RWPE1 (cell line): ENCODE results near the gene AKIP1.
"Not testable (repeated sequence)": the region's sequence is repeated elsewhere in the genome, so short reads cannot be mapped to it uniquely, and the experiment has no call there.

Experiments used
- CTCF ChIA-PET: fragments of 350-600 bp; sonication (Branson Sonifier 250); formaldehyde crosslinking; extraction: SDS; loops from one replicate; lab custom pipeline; 2021; lab: Yijun Ruan, JAX
- POLR2A ChIA-PET: fragments of 400-600 bp; formaldehyde crosslinking; extraction: SDS; loops from one replicate; lab custom pipeline; 2020; ENCODE audit warnings: antibody characterized with exemption; ENCODE audit not compliant: low non-redundant PET; lab: Yijun Ruan, JAX
- DNase-seq: peaks from one replicate; pipeline ENCODE4 v3.0.0; 2012; ENCODE audit warnings: low spot score
- H3K27ac ChIP-seq: fragments of 450-650 bp; 2 replicates; pipeline ENCODE4 v1.5.1; 2017
- TF ChIP-seq, protein P1 (sequence below): fragments of 450-650 bp; conservative IDR thresholded peaks from 2 replicates; pipeline ENCODE4 v1.5.1; 2017; ENCODE audit warnings: low read depth, mild to moderate bottlenecking

AKIP1 gene

DNA sequence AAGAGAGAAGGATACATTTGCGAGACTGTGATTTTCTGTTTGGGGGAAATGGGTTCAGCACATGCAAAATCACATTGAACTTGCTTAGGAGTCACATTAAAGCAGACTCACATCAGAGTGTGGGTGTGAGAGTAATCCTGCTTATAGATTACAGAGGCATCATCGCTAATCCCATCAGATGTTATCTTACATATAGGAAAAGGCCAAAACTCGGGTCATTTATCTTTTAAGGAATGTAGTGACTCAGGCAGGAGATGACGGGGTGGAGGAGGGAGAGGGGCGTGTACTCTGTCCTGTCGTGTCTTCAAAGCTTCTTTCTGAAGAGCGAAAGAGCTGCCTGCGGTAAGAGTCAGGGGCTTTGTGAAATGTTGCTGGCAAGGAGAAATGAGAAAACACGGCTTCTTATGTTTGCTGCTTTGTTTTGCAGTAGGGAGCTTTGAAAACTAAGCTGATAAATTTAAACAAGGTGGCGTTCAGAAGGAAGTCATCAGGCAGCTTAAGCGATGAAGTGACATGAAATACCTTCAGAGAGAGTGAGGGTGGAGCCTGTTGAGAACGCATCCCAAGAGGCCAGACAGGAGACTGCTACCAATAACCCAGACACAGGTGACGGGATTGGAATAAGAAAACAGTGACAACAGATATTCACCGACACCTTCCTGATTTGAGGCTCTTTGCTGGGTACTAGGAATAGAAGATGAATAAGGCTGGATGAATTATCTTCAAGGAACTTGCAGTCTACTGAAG lies 23.9 kb downstream of the AKIP1 start:
- DNase-seq = peak; percentile 67
- H3K27ac ChIP-seq = no peak overlapping the region; the same call in 1 of the 2 replicates
- TF ChIP-seq, protein P1, sequence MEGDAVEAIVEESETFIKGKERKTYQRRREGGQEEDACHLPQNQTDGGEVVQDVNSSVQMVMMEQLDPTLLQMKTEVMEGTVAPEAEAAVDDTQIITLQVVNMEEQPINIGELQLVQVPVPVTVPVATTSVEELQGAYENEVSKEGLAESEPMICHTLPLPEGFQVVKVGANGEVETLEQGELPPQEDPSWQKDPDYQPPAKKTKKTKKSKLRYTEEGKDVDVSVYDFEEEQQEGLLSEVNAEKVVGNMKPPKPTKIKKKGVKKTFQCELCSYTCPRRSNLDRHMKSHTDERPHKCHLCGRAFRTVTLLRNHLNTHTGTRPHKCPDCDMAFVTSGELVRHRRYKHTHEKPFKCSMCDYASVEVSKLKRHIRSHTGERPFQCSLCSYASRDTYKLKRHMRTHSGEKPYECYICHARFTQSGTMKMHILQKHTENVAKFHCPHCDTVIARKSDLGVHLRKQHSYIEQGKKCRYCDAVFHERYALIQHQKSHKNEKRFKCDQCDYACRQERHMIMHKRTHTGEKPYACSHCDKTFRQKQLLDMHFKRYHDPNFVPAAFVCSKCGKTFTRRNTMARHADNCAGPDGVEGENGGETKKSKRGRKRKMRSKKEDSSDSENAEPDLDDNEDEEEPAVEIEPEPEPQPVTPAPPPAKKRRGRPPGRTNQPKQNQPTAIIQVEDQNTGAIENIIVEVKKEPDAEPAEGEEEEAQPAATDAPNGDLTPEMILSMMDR = no peak
- ChIA-PET CTCF (interaction anchor here (0.6 kb wide), 2 partner anchors 234 to 312 kb away, joined by 3 read pairs; no protein-coding TSS in a partner anchor), POLR2A (no interaction called here)

DNA sequence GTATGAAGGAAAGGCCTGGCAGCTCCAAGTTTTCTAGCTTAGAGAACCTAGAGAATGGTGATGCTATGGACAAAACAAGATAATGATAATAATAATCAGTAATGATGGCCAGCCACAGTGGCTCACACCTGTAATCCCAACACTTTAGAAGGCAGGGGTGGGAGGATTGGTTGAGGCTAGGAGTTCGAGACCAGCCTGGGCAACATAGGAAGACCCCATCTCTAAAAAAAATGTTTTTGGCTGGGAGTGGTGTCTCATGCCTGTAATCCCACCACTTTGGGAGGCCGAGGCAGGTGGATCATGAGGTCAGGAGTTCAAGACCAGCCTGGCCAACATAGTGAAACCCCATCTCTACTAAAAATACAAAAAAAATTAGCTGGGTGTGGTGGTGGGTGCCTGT lies 24.8 kb downstream of the AKIP1 start:
- DNase-seq, CTCF ChIA-PET, H3K27ac ChIP-seq: not testable (repeated sequence)
- POLR2A ChIA-PET = interaction anchor here (0.5 kb wide), 1 partner anchor 23 kb away, joined by 4 read pairs; no protein-coding TSS in a partner anchor

DNA sequence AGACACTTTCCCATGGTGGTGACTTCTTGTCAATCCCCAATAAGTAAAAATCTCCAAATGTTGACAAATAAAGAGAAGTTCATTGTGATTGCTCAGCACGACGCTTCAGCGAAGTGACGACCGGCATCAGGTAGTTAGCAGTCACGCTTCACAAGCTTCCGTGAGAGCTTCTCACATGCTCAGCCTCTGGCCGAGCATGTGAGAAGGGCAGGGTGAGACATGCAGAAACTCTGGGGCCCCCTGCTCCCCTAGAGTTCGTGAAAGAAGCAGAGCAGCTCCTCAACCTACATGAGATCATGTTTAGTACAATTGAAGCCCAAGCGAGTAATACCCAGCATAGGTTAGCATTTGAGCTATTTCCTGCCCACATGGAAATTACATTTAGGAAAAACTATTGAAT lies 26.2 kb downstream of the AKIP1 start:
- no peak for DNase-seq
- no peak overlapping the region for H3K27ac ChIP-seq
- TF ChIP-seq, protein P1 = no peak
- CTCF ChIA-PET = interaction anchor here (0.6 to 0.7 kb wide), 2 partner anchors 28 to 370 kb away, joined by 3 read pairs; no protein-coding TSS in a partner anchor
- POLR2A ChIA-PET = no interaction called here

DNA sequence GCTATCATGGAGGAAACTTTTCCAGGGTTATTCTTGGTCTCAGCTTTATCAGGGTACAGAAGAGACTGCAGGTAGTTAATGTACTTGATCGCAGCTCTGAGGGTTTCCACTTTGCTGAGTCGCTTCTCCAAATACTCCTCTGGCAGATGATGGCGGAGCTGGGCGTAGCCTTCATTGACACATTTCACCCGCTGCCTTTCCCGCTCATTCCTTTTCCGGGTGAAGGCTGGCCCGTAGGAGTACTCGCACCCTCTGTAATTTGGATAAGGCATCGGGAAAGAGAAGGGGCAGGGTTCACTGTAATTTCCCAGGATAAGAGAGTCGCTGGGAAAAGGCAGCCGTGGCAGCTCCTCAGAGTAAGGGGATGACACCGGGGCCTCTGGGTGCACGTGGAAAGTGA lies 26.7 kb downstream of the AKIP1 start:
- DNase-seq = no peak
- no peak overlapping the region for H3K27ac ChIP-seq
- TF ChIP-seq, protein P1 = no peak
- ChIA-PET CTCF (interaction anchor here (0.6 to 0.7 kb wide), 2 partner anchors 29 to 371 kb away, joined by 3 read pairs; no protein-coding TSS in a partner anchor), POLR2A (no interaction called here)

DNA sequence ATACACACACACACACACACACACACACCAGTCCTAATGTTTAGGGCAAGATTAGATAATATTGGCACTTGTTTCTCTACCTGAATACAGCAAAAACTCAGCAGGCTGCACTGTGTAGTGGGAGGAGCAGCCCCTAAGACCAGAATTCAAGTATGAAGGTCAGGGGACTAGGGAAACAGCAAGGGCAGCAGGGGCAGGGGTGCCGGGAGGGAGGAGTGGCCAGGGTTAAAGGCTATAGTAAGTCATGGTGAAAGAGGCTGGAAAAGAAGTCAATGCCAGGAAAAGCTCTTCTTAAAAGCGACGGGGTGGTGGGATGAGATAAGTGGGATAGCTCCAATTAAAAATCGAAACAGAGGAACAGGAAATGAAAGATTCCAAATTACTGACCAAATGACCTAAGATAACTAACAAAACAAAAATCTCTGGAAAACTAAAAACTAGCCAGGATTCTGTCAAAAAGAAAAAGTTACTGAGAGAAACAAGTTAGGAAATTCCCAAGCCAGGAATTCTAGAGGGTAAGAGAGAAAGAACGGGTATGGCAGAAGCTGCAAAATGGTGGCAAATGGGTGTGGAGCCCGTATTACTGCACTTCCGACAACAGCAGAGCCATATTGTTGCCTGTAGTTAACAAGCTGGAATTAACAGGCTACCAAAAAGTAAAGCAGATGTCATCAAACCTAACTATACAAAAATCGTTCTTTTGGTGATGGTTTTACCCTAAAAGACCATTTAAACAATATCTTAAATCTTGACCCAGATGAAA lies 30.5 kb downstream of the AKIP1 start:
- POLR2A ChIA-PET = no interaction called here
- DNase-seq = no peak
- TF ChIP-seq, protein P1 = no peak
- CTCF ChIA-PET = no interaction called here
- H3K27ac ChIP-seq = no peak overlapping the region

DNA sequence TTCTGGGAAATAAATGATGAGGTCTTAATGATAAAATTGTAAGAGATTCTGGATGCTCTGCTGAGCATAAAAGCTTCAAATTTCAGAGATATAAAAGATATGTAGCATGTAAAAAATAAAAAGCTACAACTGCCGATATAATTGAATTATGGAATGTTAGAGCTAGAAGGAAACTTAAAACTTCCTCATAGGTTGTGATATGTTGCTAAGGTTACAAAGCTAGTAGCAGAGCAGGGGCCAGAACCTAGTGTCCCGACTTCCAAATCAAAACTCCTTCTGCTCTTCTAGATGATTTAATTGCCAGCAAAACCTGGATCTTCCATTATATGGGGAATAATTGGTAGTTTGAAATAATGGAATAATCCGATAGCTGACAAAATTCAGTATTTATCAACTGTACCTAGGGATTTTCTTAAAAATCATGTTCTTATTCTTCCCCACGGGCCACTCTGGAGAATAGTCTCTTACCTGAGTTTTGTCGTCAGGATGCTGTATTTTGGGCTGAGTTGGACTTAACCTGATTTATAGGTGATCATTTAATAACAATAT lies 31.6 kb downstream of the AKIP1 start, which contains the start of gene ASCL3:
Gene ASCL3, minus strand, starts transcription at position 499 of the 549 bp plus-strand sequence. CDS start 4,855 bp downstream, outside the sequence.
- ChIA-PET POLR2A (no interaction called here), CTCF (no interaction called here)
- TF ChIP-seq, protein P1 = no peak
- DNase-seq = no peak
- H3K27ac ChIP-seq = no peak within 1 kb of the TSS
